Measurements from ENCODE around the gene TRIM45.

- no peak for TF ChIP-seq POLR2AphosphoS5 (IDR thresholded peaks at IDR 0.05)
- TF ChIP-seq, protein P1, sequence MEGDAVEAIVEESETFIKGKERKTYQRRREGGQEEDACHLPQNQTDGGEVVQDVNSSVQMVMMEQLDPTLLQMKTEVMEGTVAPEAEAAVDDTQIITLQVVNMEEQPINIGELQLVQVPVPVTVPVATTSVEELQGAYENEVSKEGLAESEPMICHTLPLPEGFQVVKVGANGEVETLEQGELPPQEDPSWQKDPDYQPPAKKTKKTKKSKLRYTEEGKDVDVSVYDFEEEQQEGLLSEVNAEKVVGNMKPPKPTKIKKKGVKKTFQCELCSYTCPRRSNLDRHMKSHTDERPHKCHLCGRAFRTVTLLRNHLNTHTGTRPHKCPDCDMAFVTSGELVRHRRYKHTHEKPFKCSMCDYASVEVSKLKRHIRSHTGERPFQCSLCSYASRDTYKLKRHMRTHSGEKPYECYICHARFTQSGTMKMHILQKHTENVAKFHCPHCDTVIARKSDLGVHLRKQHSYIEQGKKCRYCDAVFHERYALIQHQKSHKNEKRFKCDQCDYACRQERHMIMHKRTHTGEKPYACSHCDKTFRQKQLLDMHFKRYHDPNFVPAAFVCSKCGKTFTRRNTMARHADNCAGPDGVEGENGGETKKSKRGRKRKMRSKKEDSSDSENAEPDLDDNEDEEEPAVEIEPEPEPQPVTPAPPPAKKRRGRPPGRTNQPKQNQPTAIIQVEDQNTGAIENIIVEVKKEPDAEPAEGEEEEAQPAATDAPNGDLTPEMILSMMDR (IDR thresholded peaks at IDR 0.05) = no peak
- TF ChIP-seq POLR2A (IDR thresholded peaks at IDR 0.05) = no peak
- no peak for TF ChIP-seq EP300 (IDR thresholded peaks at IDR 0.05)
Observed at GRCh38 chr1:117123274-117123673, 1.7 kb upstream of the TRIM45 start.

Measured in upper lobe of left lung (tissue), 4 donors.